NOMO-1 treated with dmso at 0.1 percent for 144 hours (cell line): ENCODE data around the gene DENND5A.

Experiments
- DNase-seq: peaks from one replicate; lab custom pipeline; 2025; ENCODE audit not compliant: unreplicated experiment; lab: John Stamatoyannopoulos, UW

DENND5A gene

GRCh38 chr11:9265211-9266131, at the start of gene DENND5A:
Gene DENND5A (minus strand): TSS chr11:9265350. CDS start chr11:9265069, 281 bp downstream.
- DNase-seq, result no peak

GRCh38 chr11:9314291-9315077, 49.3 kb upstream of the DENND5A start, which contains the start of gene TMEM41B:
Gene TMEM41B (minus strand): TSS chr11:9314593. CDS start chr11:9314441, 152 bp downstream.
- DNase-seq, result peak; percentile 97

GRCh38 chr11:9313648-9314290, 48.6 kb upstream of the DENND5A start:
- DNase-seq, result no peak

- no peak for DNase-seq
These were observed 45.4 kb upstream of the DENND5A start for GRCh38 chr11:9310485-9311090.

DNA sequence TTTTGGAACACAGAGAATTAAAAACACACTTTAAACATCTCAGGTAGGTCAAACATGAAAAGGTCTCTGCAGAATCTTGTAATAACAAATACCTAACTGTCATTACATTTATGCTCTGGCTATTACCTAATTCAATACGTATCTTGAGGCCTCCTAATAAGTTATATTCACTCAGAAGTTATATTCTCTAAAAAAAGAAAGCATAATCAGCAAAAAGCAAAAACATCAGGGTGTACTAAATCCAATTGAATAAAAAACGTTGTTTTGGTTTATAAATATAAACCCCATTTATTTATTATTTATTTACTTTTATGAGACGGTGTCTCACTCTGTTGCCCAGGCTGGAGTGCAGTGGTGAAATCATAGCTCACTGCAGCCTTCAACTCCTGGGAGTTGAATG, 39.0 kb upstream of the DENND5A start:
- DNase-seq, result no peak

- DNase-seq, result no peak
These were observed 37.3 kb upstream of the DENND5A start for GRCh38 chr11:9302448-9302847.

- peak; percentile 53 for DNase-seq
These were observed 36.6 kb upstream of the DENND5A start for GRCh38 chr11:9301720-9302119.

GRCh38 chr11:9293646-9294045, 28.5 kb upstream of the DENND5A start:
- DNase-seq, result no peak

DNA sequence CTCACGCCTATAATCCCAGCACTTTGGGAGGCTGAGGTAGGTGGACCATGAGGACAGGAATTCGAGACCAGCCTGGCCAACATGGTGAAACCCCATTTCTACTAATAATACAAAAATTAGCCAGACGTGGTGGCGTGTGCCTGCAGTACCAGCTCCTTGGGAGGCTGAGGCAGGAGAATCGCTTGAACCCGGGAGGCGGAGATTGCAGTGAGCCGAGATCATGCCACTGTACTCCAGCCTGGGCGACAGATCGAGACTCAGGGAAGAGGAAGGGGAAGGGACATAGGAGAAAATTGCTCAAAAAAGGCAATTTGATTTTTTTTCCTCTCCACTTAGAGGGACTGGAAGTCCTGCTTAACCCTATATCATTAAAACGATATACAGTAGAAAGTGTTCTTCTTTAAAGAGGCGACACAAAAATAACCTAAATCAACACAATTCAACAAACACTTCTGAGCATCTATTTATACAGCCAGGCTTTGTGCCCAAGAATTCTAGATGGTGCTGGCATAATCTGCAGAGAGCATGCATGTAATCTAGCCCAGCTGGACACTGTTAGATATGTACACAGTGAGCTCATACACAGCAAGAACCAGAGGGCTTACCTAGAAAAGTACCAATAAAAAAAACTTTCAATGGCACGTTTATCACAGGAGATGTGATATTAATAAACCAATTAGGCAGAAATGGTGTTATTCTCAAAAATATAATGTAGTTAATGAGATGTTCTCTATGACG, 20.9 kb upstream of the DENND5A start:
- no peak for DNase-seq

GRCh38 chr11:9280655-9281301, 15.6 kb upstream of the DENND5A start:
- DNase-seq, result no peak

- no peak for DNase-seq
These were observed 12.0 kb upstream of the DENND5A start for GRCh38 chr11:9277176-9277575.

GRCh38 chr11:9276571-9276970, 11.4 kb upstream of the DENND5A start:
- no peak for DNase-seq

- DNase-seq, result no peak
These were observed 9.5 kb upstream of the DENND5A start for GRCh38 chr11:9274499-9275258.

- DNase-seq, result peak; percentile 85
These were observed 8.5 kb upstream of the DENND5A start for GRCh38 chr11:9273376-9274336.

GRCh38 chr11:9269492-9270013, 4.4 kb upstream of the DENND5A start:
- DNase-seq, result no peak

DNA sequence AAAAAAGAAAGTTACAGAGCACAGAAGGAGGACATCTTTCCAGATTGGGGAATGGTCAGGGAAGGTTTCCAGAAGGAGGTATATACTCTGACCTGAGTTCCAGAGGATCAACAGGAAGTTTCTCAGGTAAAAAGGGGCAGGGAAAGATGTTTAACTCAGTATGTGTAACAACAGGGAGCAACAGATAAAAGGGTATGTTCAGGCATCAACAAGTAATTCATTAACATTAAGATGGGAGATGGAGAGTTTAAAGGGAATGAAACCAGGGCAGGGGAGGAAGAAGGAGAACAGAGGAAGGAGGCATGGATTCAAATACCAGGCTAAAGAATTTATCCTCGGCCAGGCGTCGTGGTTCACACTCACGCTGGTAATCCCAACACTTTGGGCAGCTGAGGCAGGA, 2.5 kb upstream of the DENND5A start:
- no peak for DNase-seq

DNA sequence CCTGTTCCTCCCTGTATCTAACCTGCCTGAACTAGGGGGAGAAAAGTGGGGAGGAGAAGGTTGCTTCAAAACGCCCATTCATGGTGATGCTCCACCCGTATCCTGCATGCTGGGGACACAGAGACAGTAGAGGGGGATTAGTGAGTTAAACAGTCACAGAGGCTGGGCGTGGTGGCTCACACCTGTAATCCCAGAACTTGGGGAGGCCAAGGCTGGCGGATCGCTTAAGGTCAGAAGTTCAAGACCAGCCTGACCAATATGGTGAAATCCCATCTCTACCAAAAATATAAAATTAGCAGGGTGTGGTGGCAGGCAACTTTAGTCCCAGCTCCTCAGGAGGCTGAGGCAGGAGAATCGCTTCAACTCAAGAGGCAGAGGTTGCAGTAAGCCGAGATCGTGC, 1.8 kb upstream of the DENND5A start:
- no peak for DNase-seq
